ENCODE data around the gene RALB. TPM values are rescaled to one million over a fixed set of nuclear protein-coding genes. Genes with fewer than 3 reads are reported as not detected.
A peak's percentile ranks its signal among the peaks of the same experiment; 100 is the strongest.

RALB gene
- total RNA-seq, 1 experiment from 2014 or later: 24.6 TPM

GRCh38 chr2:120290737-120291136, 38.1 kb downstream of the RALB start:
- Histone ChIP-seq H4K5ac (ENCODE audit: insufficient read length, low read depth, low read length) (no peak overlapping the region), H2BK120ac (ENCODE audit: low read depth, low read length, poor library complexity, severe bottlenecking) (no peak overlapping the region), H2AK5ac (ENCODE audit: insufficient read length, low read length) (no peak overlapping the region), H2AFZ (ENCODE audit: low read length) (no peak overlapping the region), H3K56ac (ENCODE audit: insufficient read length, low read depth, low read length) (no peak overlapping the region), H4K91ac (ENCODE audit: insufficient read length, low read depth, low read length) (no peak overlapping the region), H3T11ph (ENCODE audit: low read length) (no peak overlapping the region), H2BK15ac (ENCODE audit: low read depth, low read length) (no peak overlapping the region), H3K79me1 (ENCODE audit: insufficient read depth, low read depth, low read length, poor library complexity, severe bottlenecking) (no peaks in the 10 kb centered on the region), H2BK12ac (ENCODE audit: insufficient read length, low read depth, low read length) (no peak overlapping the region), H2BK5ac (ENCODE audit: insufficient read length, low read length) (no peak overlapping the region), H3K23me2 (ENCODE audit: insufficient read length, low read depth, low read length, poor library complexity, severe bottlenecking) (no peaks in the 10 kb centered on the region), H3K27me3 (ENCODE audit: insufficient read depth, low read length) (no peaks in the 10 kb centered on the region), H3K27ac (ENCODE audit: insufficient read length, low read depth, low read length) (no peak overlapping the region), H4K8ac (replicated peaks; ENCODE audit: insufficient read length, low read depth, low read length) (no peak overlapping the region), H2BK20ac (ENCODE audit: low read depth, low read length, poor library complexity, severe bottlenecking) (no peak overlapping the region), H4K20me1 (ENCODE audit: control insufficient read depth, insufficient read depth, insufficient read length) (no peaks in the 10 kb centered on the region), H3K79me2 (ENCODE audit: insufficient read depth, low read length) (no peaks in the 10 kb centered on the region), H3K23ac (ENCODE audit: insufficient read length, low read depth, low read length) (no peak overlapping the region), H3K9me3 (ENCODE audit: control insufficient read depth, low read depth, low read length) (no peaks in the 10 kb centered on the region), H3K4me1 (ENCODE audit: insufficient read depth, low read length) (peaks cover 27% of the 10 kb centered on the region; the same call in 1 of the 2 replicates), H3K4ac (ENCODE audit: low read depth, low read length) (no peak overlapping the region), H3K14ac (ENCODE audit: insufficient read depth, low read length) (no peak overlapping the region), H3K9ac (ENCODE audit: extremely low read depth, insufficient read length, low read length) (no peak overlapping the region), H3K4me2 (ENCODE audit: insufficient read depth, insufficient read length, low read length) (no peak overlapping the region), H3K18ac (ENCODE audit: insufficient read length, low read depth, low read length) (no peak overlapping the region)
- Mint-ChIP-seq H3K36me3 (ENCODE audit: insufficient read depth in 1 of 3, low read depth in 3 of 3) (peaks cover 0 to 17% (median 10%) of the 10 kb centered on the region in 3 experiments; a peak in 6 of 7 replicates), H3K4me3 (no peak overlapping the region), H3K27me3 (ENCODE audit: low read depth) (no peaks in the 10 kb centered on the region), H3K9me3 (no peaks in the 10 kb centered on the region), H3K27ac (peak overlapping the region in 1 of 3 experiments; percentile 66; a peak in 2 of 7 replicates), H3K4me1 (peaks cover 61 to 62% of the 10 kb centered on the region in 2 experiments)
- WGBS (ENCODE audit: extremely low coverage, insufficient read length, low lambda C conversion rate): no CpG with 5 or more reads among the region's 2 CpGs
- DNase-seq: no peak
- TF ChIP-seq CTCF (conservative IDR thresholded peaks at IDR 0.05): no peak

Measured in H9 (cell line).